Measurements from ENCODE around the gene GOLGA6L10. TPM values are rescaled to one million over a fixed set of nuclear protein-coding genes. Genes with fewer than 3 reads are reported as not detected.
"Not testable (repeated sequence)": the region's sequence is repeated elsewhere in the genome, so short reads cannot be mapped to it uniquely, and the experiment has no call there.

Gene GOLGA6L10
- total and polyA plus RNA-seq, 2 donors (not counting 1 experiment from before 2014, with no cell fraction given) = 0.16 to 0.99 TPM

DNA sequence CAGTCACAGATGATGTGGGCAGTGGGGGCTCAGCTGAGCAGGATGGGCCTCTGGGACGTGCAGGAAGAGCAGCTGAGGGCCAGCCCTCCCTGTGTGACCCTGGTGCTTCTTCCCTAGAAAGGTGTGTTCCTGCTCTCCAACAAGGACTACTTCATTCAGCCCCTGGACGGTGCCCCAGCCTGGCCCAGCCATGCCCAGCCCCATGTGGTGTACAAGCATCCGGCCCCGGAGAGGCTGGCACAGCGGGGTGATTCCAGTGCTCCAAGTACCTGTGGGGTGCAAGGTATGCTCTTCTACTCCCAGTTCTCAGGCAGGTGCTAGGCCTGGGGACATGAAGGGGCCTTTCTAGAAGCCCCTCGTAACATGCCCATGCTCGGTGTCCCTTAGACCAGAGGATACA, 48.4 kb downstream of the GOLGA6L10 start:
- Histone ChIP-seq H3K4me1 (ENCODE audit: control insufficient read depth, extremely low read depth, insufficient read depth, low read length) (no peaks in the 10 kb centered on the region), H4K20me1 (ENCODE audit: control insufficient read depth, extremely low read depth, insufficient read depth, low read length) (no peaks in the 10 kb centered on the region), H3K27ac (ENCODE audit: insufficient read depth, low read length) (no peak overlapping the region), H3K9ac (ENCODE audit: insufficient read depth, low read length) (no peak overlapping the region), H3K27me3 (ENCODE audit: control insufficient read depth, insufficient read depth, low read length) (no peaks in the 10 kb centered on the region), H2AFZ (ENCODE audit: low read length) (no peak overlapping the region), H3K79me2 (ENCODE audit: control insufficient read depth, insufficient read depth, low read length) (no peaks in the 10 kb centered on the region), H3K36me3 (ENCODE audit: control insufficient read depth, insufficient read depth, low read length) (no peaks in the 10 kb centered on the region), H3K4me3 (replicated peaks in 1 of 4; ENCODE audit: control extremely low read depth in 1 of 4, insufficient read depth in 1 of 4, low read depth in 3 of 4, low read length in 4 of 4) (no peak overlapping the region), H3K9me3 (ENCODE audit: control insufficient read depth, insufficient read depth, low read depth, low read length) (no peaks in the 10 kb centered on the region), H3K4me2 (ENCODE audit: extremely low read depth, insufficient read depth, low read length) (no peak overlapping the region)
- DNase-seq (ENCODE audit: low read depth in 2 of 2) = no peak
- TF ChIP-seq, protein P1, sequence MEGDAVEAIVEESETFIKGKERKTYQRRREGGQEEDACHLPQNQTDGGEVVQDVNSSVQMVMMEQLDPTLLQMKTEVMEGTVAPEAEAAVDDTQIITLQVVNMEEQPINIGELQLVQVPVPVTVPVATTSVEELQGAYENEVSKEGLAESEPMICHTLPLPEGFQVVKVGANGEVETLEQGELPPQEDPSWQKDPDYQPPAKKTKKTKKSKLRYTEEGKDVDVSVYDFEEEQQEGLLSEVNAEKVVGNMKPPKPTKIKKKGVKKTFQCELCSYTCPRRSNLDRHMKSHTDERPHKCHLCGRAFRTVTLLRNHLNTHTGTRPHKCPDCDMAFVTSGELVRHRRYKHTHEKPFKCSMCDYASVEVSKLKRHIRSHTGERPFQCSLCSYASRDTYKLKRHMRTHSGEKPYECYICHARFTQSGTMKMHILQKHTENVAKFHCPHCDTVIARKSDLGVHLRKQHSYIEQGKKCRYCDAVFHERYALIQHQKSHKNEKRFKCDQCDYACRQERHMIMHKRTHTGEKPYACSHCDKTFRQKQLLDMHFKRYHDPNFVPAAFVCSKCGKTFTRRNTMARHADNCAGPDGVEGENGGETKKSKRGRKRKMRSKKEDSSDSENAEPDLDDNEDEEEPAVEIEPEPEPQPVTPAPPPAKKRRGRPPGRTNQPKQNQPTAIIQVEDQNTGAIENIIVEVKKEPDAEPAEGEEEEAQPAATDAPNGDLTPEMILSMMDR (conservative IDR thresholded peaks at IDR 0.05 in 1 of 2, IDR thresholded peaks at IDR 0.05 in 1 of 2; ENCODE audit: low read depth in 1 of 2, low read length in 2 of 2) = no peak
- no peak for TF ChIP-seq EZH2 (IDR thresholded peaks at IDR 0.05; ENCODE audit: low read length, missing control alignments)

DNA sequence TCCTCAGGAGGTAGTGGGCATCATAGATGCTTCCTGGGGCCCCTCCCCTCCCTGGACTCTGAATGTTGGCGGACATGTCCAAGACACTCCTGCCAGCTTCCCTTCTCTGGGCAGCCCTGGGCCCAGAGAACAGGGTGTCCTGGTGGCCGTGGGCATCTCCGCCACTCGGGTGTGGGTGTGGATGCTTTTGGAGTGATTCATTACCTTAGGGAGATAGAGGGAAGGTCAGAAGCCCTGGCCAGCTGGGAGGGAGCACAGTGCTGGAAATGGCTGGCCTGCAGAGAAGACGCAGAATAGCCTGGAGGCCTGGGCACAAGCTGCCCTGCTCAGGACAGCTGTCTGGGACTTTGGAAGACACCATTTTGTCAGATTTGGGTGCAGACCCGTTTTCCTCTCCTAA, 48.9 kb downstream of the GOLGA6L10 start:
- not testable (repeated sequence) for H3K4me1 ChIP-seq (ENCODE audit: control insufficient read depth, extremely low read depth, insufficient read depth, low read length); H3K27me3 ChIP-seq (ENCODE audit: control insufficient read depth, insufficient read depth, low read length); H3K36me3 ChIP-seq (ENCODE audit: control insufficient read depth, insufficient read depth, low read length); H3K9me3 ChIP-seq (ENCODE audit: control insufficient read depth, insufficient read depth, low read depth, low read length); H3K79me2 ChIP-seq (ENCODE audit: control insufficient read depth, insufficient read depth, low read length); H3K9ac ChIP-seq (ENCODE audit: insufficient read depth, low read length); H4K20me1 ChIP-seq (ENCODE audit: control insufficient read depth, extremely low read depth, insufficient read depth, low read length); H3K4me2 ChIP-seq (ENCODE audit: extremely low read depth, insufficient read depth, low read length); H3K4me3 ChIP-seq (replicated peaks in 1 of 4; ENCODE audit: control extremely low read depth in 1 of 4, insufficient read depth in 1 of 4, low read depth in 3 of 4, low read length in 4 of 4); H2AFZ ChIP-seq (ENCODE audit: low read length); H3K27ac ChIP-seq (ENCODE audit: insufficient read depth, low read length)
- DNase-seq (ENCODE audit: low read depth in 2 of 2) = peak in 1 of 2 donors; percentile 3

DNA sequence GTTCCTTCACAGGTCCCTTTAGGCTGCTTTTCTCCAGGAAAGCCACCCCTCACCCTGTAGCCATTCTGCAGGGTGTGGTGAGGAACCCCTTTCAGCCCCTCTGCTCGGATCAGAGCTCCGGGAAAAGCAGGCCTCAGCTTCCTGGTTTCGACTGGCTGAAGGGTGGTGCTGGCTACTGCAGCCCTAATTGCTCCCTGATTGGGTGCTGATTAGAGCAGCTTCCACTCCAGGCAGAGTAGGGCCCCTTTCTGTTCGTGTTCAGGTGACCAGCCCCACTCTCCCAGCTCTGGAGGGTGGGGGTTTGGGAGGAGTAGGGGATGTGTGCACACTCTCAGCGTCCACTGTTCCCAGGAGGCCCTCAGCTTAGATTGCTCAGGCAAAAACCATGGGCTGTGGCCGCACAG, 49.8 kb downstream of the GOLGA6L10 start:
- not testable (repeated sequence) for H3K9me3 ChIP-seq (ENCODE audit: control insufficient read depth, insufficient read depth, low read depth, low read length); DNase-seq (ENCODE audit: low read depth in 2 of 2); H3K79me2 ChIP-seq (ENCODE audit: control insufficient read depth, insufficient read depth, low read length); H3K9ac ChIP-seq (ENCODE audit: insufficient read depth, low read length); H3K36me3 ChIP-seq (ENCODE audit: control insufficient read depth, insufficient read depth, low read length); H2AFZ ChIP-seq (ENCODE audit: low read length); H3K27ac ChIP-seq (ENCODE audit: insufficient read depth, low read length); H4K20me1 ChIP-seq (ENCODE audit: control insufficient read depth, extremely low read depth, insufficient read depth, low read length); H3K27me3 ChIP-seq (ENCODE audit: control insufficient read depth, insufficient read depth, low read length); H3K4me3 ChIP-seq (replicated peaks in 1 of 4; ENCODE audit: control extremely low read depth in 1 of 4, insufficient read depth in 1 of 4, low read depth in 3 of 4, low read length in 4 of 4); H3K4me2 ChIP-seq (ENCODE audit: extremely low read depth, insufficient read depth, low read length); H3K4me1 ChIP-seq (ENCODE audit: control insufficient read depth, extremely low read depth, insufficient read depth, low read length)

DNA sequence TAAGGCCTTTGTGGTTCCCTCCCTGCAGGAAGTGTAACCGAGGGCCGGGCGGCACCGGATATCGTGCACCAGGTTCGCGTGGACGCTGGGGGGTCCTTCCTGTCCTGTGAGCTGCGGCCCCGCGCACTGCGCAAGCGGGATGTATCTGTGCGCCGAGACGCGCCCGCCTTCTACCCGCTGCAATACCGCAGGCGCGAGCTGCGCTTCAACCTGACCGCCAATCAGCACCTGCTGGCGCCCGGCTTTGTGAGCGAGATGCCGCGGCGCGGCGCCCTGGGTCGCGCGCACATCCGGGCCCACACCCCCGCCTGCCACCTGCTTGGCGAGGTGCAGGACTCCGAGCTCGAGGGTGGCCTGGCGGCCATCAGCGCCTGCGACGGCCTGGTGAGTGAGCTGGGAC, 50.8 kb downstream of the GOLGA6L10 start:
- Histone ChIP-seq H3K9ac (ENCODE audit: insufficient read depth, low read length) (no peak overlapping the region), H3K79me2 (ENCODE audit: control insufficient read depth, insufficient read depth, low read length) (no peaks in the 10 kb centered on the region), H3K9me3 (ENCODE audit: control insufficient read depth, insufficient read depth, low read depth, low read length) (no peaks in the 10 kb centered on the region), H4K20me1 (ENCODE audit: control insufficient read depth, extremely low read depth, insufficient read depth, low read length) (no peaks in the 10 kb centered on the region), H2AFZ (ENCODE audit: low read length) (no peak overlapping the region), H3K27me3 (ENCODE audit: control insufficient read depth, insufficient read depth, low read length) (peaks cover 5% of the 10 kb centered on the region), H3K4me2 (ENCODE audit: extremely low read depth, insufficient read depth, low read length) (no peak overlapping the region), H3K36me3 (ENCODE audit: control insufficient read depth, insufficient read depth, low read length) (no peaks in the 10 kb centered on the region), H3K27ac (ENCODE audit: insufficient read depth, low read length) (no peak overlapping the region), H3K4me1 (ENCODE audit: control insufficient read depth, extremely low read depth, insufficient read depth, low read length) (no peaks in the 10 kb centered on the region), H3K4me3 (replicated peaks in 1 of 4; ENCODE audit: control extremely low read depth in 1 of 4, insufficient read depth in 1 of 4, low read depth in 3 of 4, low read length in 4 of 4) (no peak overlapping the region)
- TF ChIP-seq, protein P1 (conservative IDR thresholded peaks at IDR 0.05 in 1 of 2, IDR thresholded peaks at IDR 0.05 in 1 of 2; ENCODE audit: low read depth in 1 of 2, low read length in 2 of 2) = no peak
- no peak for TF ChIP-seq EZH2 (IDR thresholded peaks at IDR 0.05; ENCODE audit: low read length, missing control alignments)
- peak in 1 of 2 donors; percentile 15 for DNase-seq (ENCODE audit: low read depth in 2 of 2)
